Gastrocnemius medialis (tissue), 4 donors: Measurements from ENCODE around the gene OPRM1.

Experiments used
- CTCF ChIP-seq, 5 experiments: fragments of 450-650 bp in 3 of 5; fragments of 200-600 bp in 2 of 5; sonication (generic) in 2 of 5; IDR thresholded peaks in 4 of 5; conservative IDR thresholded peaks in 1 of 5; 1 replicate in 4 of 5; 2 replicates in 1 of 5; pipeline ENCODE4 v1.5.1; 2016 to 2019; ENCODE audit warnings: antibody characterized with exemption in 5 of 5, mild to moderate bottlenecking in 3 of 5, moderate library complexity in 3 of 5
- POLR2A ChIP-seq, 2 donors: fragments of 450-650 bp; IDR thresholded peaks; one replicate each; pipeline ENCODE4 v1.6.1; 2017; ENCODE audit warnings: antibody characterized with exemption in 2 of 2, mild to moderate bottlenecking in 2 of 2, moderate library complexity in 2 of 2

- no peak for TF ChIP-seq CTCF (IDR thresholded peaks at IDR 0.05 in 4 of 5, conservative IDR thresholded peaks at IDR 0.05 in 1 of 5)
- no peak for TF ChIP-seq POLR2A (IDR thresholded peaks at IDR 0.05)
These were observed 88.6 kb downstream of the OPRM1 start for GRCh38 chr6:154127657-154128056.
